Left lung (tissue), 10 donors: ENCODE measurements around the gene TOM1. TPM values are rescaled to one million over a fixed set of nuclear protein-coding genes. Genes with fewer than 3 reads are reported as not detected.
A peak's percentile ranks its signal among the peaks of the same experiment; 100 is the strongest.

ENCODE experiments used
- ATAC-seq: fragments of 200-7000 bp; cut with Tn5 transposase; one replicate; pipeline ENCODE4 v1.9.1; 2020; ENCODE audit warnings: moderate library complexity
- DNase-seq, 4 donors: peaks; one replicate each; pipeline ENCODE4 v3.0.0-alpha.2; 2013 to 2020
- H3K27ac ChIP-seq, 2 donors: fragments of 200-600 bp; sonication (generic) in 1 of 2; one replicate each; pipeline versions ENCODE4 v1.5.0 to v1.8.0; 2020 to 2021
- H3K27me3 ChIP-seq, 2 donors: fragments of 200-600 bp; sonication (generic) in 1 of 2; one replicate each; pipeline versions ENCODE4 v1.5.0 to v1.8.0; 2020 to 2021
- H3K36me3 ChIP-seq, 2 donors: fragments of 200-600 bp; sonication (generic) in 1 of 2; one replicate each; pipeline versions ENCODE4 v1.5.0 to v1.8.0; 2020 to 2021
- H3K4me1 ChIP-seq, 2 donors: fragments of 200-600 bp; one replicate each; pipeline ENCODE4 v1.8.0; 2021
- H3K4me3 ChIP-seq, 2 donors: fragments of 200-600 bp; sonication (generic) in 1 of 2; one replicate each; pipeline versions ENCODE4 v1.5.0 to v1.8.0; 2020 to 2021; ENCODE audit warnings: mild to moderate bottlenecking in 1 of 2
- H3K9me3 ChIP-seq, 2 donors: fragments of 200-600 bp; sonication (generic) in 1 of 2; one replicate each; pipeline versions ENCODE4 v1.5.0 to v1.8.0; 2020 to 2021
- intact Hi-C, 2 donors: fragments of 100-400 bp; cut with DNase I; formaldehyde crosslinking; loops; one replicate each; pipeline versions ENCODE4 v1.11.2 to v1.14.2; 2022
- polyA plus RNA-seq, 6 donors: library from polyadenylated mRNA; unstranded; fragments of 120-200 nt; gene quantifications; one replicate each; pipeline ENCODE4 v1.2.1, GENCODE V29; 2013; ENCODE audit not compliant: insufficient read length in 6 of 6
- total RNA-seq, 2 donors: library from RNA; stranded (reverse); fragmentation: NEBNext Ultra II Directional; extraction: Animal tissue kit (Norgen Biotek cat#: 25700); gene quantifications; one replicate each; pipeline ENCODE4 v1.2.1, GENCODE V29; 2021
- TF ChIP-seq, protein P1 (sequence below), 2 donors: fragments of 200-600 bp; sonication (generic) in 1 of 2; IDR thresholded peaks; one replicate each; pipeline versions ENCODE4 v1.5.0 to v1.8.0; 2021; ENCODE audit warnings: antibody characterized with exemption in 2 of 2
- donor health status: DM: no; HTN: yes; CAD: no.
- donor health status: DM: no; HTN: no; CAD: no.

Gene TOM1
- total and polyA plus RNA-seq, 8 donors = 28.9 to 81.3 (median 32.8) TPM

DNA sequence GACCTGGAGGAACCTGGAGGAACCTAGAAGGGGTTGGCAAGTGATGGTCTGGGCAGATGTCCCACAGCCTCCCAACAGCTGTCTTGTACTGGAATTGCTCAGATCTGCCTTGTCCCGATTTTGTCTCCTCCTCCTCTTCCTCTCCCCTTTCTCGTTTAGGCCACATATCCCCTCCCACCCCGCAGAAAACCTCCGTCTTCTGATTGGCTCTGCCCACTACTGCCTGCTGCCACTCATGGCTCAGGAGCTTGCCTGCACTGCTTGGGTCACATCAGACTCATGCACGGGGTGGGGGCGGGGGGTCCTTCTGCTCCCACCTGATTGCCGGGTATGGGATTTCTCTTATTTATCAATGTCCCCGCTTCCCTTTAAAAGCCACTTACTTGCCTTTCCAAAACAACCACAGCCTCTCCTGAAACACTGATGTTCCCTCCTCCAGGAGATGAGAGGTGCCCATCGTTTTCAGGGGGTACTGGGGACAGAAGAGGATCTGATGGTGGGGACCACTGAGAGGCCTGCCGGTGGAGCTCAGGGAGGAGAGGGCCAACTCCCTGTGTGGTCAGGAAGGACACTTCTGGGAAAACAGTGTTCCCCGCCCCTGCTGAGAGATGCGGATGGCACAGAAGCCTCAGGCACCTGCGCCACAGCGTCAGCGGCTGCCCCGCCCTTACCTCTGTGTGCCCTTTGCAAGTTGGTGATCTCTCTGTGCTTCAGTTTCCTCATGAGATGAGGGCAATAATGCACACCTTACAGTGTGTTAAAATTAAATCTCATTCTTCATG, 14.7 kb downstream of the TOM1 start:
- intact Hi-C loops = no loop called here
- H3K27ac ChIP-seq = no peak overlapping the region
- H3K27me3 ChIP-seq = no peaks in the 10 kb centered on the region
- H3K4me3 ChIP-seq = no peak overlapping the region
- H3K9me3 ChIP-seq = no peaks in the 10 kb centered on the region
- peak in 1 of 4 donors; percentile 27 for DNase-seq
- TF ChIP-seq, protein P1, sequence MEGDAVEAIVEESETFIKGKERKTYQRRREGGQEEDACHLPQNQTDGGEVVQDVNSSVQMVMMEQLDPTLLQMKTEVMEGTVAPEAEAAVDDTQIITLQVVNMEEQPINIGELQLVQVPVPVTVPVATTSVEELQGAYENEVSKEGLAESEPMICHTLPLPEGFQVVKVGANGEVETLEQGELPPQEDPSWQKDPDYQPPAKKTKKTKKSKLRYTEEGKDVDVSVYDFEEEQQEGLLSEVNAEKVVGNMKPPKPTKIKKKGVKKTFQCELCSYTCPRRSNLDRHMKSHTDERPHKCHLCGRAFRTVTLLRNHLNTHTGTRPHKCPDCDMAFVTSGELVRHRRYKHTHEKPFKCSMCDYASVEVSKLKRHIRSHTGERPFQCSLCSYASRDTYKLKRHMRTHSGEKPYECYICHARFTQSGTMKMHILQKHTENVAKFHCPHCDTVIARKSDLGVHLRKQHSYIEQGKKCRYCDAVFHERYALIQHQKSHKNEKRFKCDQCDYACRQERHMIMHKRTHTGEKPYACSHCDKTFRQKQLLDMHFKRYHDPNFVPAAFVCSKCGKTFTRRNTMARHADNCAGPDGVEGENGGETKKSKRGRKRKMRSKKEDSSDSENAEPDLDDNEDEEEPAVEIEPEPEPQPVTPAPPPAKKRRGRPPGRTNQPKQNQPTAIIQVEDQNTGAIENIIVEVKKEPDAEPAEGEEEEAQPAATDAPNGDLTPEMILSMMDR (IDR thresholded peaks at IDR 0.05) = no peak
- H3K4me1 ChIP-seq = peaks cover 7 to 45% of the 10 kb centered on the region in 2 donors
- ATAC-seq = no peak
- peaks cover 0 to 70% of the 10 kb centered on the region in 2 donors for H3K36me3 ChIP-seq

DNA sequence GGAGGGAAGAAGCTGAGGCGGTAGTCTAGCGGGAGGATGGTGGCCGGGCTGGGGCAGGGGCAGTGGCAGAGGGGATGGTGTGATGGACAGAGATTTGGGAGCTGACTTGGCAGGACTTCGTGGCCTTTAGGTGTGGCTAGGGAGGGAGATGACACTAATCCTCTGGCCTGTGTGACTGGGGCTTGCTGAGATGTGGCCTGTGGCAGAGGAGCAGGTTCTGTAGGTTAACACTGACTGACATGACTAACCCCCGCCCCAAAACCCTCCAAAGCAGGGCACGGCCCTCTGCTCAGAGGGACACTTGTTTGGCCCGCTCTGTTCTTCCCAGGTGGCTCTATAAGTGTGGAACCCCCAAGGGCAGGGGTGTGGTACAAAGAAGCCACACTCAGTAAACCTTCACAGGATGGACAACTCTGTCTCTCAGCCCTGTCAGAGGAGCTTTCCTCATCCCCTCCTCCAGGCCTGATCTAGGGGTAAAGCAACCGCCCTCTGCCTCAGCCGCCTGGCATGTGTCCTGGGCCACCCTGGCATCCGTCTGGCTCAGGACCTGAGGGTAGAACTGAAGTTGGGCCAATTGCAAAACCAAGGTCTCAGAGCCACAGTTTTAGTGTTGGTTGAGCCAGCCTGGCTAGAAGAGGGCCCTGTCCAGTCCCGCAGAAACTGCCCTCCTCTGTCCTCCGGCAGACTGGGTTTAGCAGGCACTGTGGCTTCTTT, 15.6 kb downstream of the TOM1 start:
- Histone ChIP-seq H3K9me3 (no peaks in the 10 kb centered on the region), H3K4me3 (no peak overlapping the region), H3K36me3 (peaks cover 0 to 72% of the 10 kb centered on the region in 2 donors), H3K4me1 (peaks cover 7 to 39% of the 10 kb centered on the region in 2 donors), H3K27ac (no peak overlapping the region), H3K27me3 (no peaks in the 10 kb centered on the region)
- DNase-seq = peak in 1 of 4 donors; percentile 29
- intact Hi-C loops = no loop called here
- ATAC-seq = no peak
- TF ChIP-seq, protein P1 (IDR thresholded peaks at IDR 0.05) = no peak

DNA sequence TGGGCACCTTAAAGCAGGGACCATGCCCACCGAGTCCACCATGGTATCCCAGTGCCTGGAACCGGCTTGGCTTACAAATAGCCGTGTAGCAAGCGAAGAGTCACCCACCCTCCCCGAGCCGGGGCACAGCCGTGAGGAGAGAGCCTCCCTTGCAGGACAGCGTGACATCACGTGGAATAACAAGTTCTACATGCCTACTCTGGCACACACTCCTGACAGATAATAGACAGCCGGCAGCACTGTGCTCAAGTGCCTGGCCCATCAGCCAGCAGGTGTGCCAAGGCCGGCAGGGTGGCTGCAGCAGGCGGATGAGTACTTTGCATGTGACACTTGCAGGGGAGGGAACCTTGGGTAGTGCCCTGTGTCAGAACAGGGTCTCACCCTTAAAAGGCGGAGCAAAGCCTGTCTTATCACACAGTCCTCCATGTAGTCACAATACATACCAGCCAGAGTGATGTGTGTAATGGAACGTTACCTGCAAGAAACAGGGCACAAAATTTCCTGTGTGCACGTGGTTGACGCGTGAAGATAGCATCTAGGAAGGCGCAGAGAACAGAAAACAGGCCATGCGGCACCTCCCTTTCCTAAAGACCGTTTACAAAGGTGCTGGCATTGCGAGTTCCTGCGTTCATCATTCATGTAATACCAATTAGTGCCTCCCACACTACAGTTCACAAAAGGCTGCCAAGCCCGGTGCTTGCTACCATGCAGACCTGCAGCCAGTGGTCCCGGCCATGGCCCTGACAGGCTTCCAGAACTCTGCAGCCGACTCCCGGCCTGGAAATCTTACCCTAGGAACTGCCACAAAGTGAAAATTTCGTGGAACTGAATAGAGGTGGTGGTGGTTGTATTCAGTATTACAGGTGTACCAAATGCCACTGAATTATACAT, 16.4 kb downstream of the TOM1 start:
- peak; percentile 5 for ATAC-seq
- Histone ChIP-seq H3K27me3 (no peaks in the 10 kb centered on the region), H3K9me3 (no peaks in the 10 kb centered on the region), H3K4me1 (peaks cover 7 to 34% of the 10 kb centered on the region in 2 donors), H3K4me3 (no peak overlapping the region), H3K36me3 (peaks cover 0 to 79% of the 10 kb centered on the region in 2 donors), H3K27ac (no peak overlapping the region)
- DNase-seq = peak in 1 of 4 donors; percentile 28
- TF ChIP-seq, protein P1 (IDR thresholded peaks at IDR 0.05) = no peak
- intact Hi-C loops = no loop called here

DNA sequence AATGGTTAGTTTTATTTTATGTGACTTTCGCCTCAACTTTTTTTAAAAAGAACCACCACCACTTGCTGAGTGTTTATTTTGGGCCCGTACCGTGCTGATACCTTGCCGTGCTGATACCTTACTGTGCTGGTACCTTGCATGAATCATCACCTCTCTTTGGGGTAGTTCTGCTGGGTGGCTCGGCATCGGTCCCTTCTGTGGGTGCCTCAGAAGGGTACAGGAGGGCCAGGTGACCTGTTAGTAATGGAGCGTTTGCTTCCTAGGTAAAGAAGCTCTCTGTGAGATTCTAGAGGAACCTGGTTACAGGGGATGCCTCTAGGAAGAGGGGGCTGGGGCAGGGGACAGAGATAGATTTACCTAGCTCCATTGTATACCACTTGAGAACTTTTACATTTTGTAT, 17.1 kb downstream of the TOM1 start:
- Histone ChIP-seq H3K27ac (no peak overlapping the region), H3K4me1 (peaks cover 7 to 29% of the 10 kb centered on the region in 2 donors), H3K36me3 (peaks cover 0 to 79% of the 10 kb centered on the region in 2 donors), H3K4me3 (no peak overlapping the region), H3K27me3 (no peaks in the 10 kb centered on the region), H3K9me3 (no peaks in the 10 kb centered on the region)
- TF ChIP-seq, protein P1 (IDR thresholded peaks at IDR 0.05) = no peak
- no peak for DNase-seq
- ATAC-seq = no peak
- intact Hi-C loops = no loop called here
